Activated gamma-delta T cell treated with Interleukin-2 at 50 U/mL for 16 hours (primary cell): ENCODE measurements around the gene STK17A.
"Not testable (repeated sequence)": the region's sequence is repeated elsewhere in the genome, so short reads cannot be mapped to it uniquely, and the experiment has no call there.

Source experiments
- DNase-seq: peaks from one replicate; pipeline ENCODE4 v3.0.0-alpha.2; 2020

The STK17A gene

DNA sequence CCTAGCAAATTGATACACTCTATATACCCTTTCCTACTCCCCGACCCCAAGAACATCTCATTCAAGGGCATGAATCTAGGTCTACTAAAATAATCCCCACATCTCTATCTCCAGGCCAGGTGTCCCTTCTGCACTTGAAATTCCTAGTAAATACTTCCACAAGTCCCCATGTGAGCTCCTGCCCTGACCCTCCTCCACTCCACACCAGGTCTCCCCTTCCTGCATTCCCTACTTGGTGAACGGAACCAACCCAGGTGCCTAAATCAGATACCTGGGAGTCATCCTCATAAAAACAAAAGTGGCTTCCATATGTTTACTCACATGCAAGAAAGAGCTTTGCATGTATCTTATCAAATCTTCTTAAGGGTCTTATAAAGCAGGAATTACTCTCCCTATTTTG is 77.2 kb downstream of the STK17A start:
- DNase-seq: no peak

- no peak for DNase-seq
These were observed 81.8 kb downstream of the STK17A start for GRCh38 chr7:43664681-43665080.

GRCh38 chr7:43666938-43667337 is 84.0 kb downstream of the STK17A start:
- no peak for DNase-seq

DNA sequence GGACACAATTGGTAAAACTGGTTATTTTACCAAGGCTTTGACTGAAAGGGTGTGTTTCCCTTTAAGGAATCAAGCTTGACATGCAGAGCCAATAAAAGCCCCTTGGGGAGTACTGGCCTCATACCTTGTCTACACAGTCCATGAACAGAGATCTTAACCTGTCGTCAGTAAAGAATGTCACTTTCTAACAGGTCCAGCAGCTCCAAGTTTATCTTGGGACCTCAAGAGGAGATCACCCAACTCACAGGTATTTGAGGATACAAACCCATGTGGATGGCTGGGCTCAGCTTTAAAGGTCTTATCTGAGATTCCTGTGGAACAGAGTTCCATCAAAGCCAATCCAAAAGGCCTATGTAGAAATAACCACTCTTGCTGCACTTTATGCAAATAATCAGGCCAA is 85.1 kb downstream of the STK17A start:
- no peak for DNase-seq

GRCh38 chr7:43669286-43670081 is 86.6 kb downstream of the STK17A start:
- no peak for DNase-seq

- DNase-seq: no peak
These were observed 88.6 kb downstream of the STK17A start for GRCh38 chr7:43671521-43671920.

- not testable (repeated sequence) for DNase-seq
These were observed 90.5 kb downstream of the STK17A start for GRCh38 chr7:43673243-43673976.

DNA sequence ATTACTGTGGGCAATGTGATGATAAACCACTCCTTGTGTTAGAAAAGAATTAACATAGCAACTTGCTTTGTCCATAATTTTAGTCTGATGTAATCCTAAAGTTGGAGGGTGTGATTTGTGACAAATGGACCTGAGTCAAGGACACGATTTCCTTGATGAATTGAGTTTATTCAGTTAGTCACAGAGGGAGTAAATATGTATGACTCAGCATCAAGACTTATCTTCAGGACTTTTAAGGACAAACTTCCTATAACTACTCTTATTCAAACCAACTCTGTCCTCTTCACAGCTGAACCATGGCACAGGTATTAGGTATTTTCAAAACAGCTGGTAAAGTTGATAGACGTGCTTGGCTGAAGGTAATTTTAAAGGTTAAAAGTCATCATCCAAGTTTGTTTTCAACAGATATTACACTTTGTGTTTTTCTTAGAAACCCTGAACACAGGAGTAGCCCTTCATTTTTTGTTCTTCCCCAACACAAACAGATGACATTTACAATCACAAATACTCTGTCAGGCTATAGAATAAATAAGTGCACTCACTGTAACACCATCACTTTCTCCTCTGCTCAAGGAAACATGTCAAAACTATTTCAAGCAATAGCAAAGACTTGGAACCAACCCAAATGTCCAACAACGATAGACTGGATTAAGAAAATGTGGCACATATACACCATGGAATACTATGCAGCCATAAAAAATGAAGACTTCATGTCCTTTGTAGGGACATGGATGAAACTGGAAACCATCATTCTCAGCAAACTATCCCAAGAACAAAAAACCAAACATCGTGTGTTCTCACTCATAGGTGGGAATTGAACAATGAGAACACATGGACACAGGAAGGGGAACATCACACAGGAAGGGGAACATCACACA is 91.9 kb downstream of the STK17A start:
- DNase-seq: no peak
